ENCODE data around the gene TTN. TPM values are rescaled to one million over a fixed set of nuclear protein-coding genes. Genes with fewer than 3 reads are reported as not detected.

TTN gene
- total and polyA plus RNA-seq, 5 donors from 2014 or later = 2.0 to 153 (median 3.1) TPM

DNA sequence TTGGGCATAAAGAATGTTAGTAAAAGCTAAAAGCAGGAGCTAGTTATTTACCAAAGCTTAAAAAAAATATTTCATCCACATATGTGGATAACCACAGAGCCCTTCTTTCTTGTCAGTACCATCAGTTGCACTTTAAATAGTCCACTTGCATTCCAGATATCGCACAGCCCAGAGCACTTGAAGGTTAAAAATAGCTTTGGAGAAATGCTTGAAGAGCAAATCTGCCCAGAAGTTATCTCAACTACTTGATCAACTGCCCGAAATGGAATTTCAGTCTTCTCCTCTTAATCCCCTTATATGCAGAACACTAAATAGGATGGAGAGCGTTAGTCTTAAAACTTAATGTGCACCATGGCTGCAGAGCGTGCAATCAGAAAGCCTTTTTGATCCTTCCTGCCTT, 178.6 kb downstream of the TTN start:
- no peaks in the 10 kb centered on the region for H3K4me1 ChIP-seq (ENCODE audit: control insufficient read depth, insufficient read depth, low read length, poor library complexity, severe bottlenecking)
- H3K4me3 Mint-ChIP-seq = no peak overlapping the region
- no peak overlapping the region for H3K27ac Mint-ChIP-seq

DNA sequence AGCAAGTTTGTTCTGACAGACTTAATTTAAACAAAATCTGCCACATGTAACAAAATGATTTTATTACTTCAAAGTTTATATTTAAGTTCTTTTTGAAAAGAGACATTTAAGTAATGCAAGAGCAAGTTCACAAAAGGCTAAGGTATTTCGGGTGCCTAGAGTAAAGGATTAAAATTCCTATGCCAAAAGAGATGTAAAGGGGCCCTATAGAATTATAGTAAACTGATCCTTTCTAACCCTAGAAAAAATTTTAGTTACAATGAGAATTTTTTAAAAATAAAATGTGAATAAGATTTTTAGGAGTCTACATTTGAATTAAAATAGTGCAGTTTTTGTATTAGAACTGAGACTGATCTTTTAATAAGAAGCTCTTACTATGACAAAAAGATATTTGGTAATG, 179.8 kb downstream of the TTN start:
- Histone ChIP-seq H3K4me3 (ENCODE audit: low read depth, low read length) (no peak overlapping the region), H3K36me3 (ENCODE audit: control insufficient read depth, insufficient read depth, low read length) (peaks cover 76% of the 10 kb centered on the region), H3K27me3 (ENCODE audit: control insufficient read depth, insufficient read depth, low read length) (no peaks in the 10 kb centered on the region), H3K27ac (ENCODE audit: insufficient read depth, low read length, poor library complexity, severe bottlenecking) (no peak overlapping the region), H3K9me3 (ENCODE audit: control insufficient read depth in 2 of 2, low read length in 2 of 2) (no peaks in the 10 kb centered on the region), H3K4me1 (ENCODE audit: control insufficient read depth, insufficient read depth, low read length, poor library complexity, severe bottlenecking) (no peaks in the 10 kb centered on the region)
- peaks cover 62% of the 10 kb centered on the region for H3K36me3 Mint-ChIP-seq
- no peak for ATAC-seq (ENCODE audit: low read depth in 2 of 2)
- H3K9me3 Mint-ChIP-seq = no peaks in the 10 kb centered on the region
- no peaks in the 10 kb centered on the region for H3K4me1 Mint-ChIP-seq
- H3K27ac Mint-ChIP-seq = no peak overlapping the region
- no peaks in the 10 kb centered on the region for H3K27me3 Mint-ChIP-seq
- no peak overlapping the region for H3K4me3 Mint-ChIP-seq
- no peak for DNase-seq

More for the DNA sequence above, 178.6 kb downstream of the TTN start:
- ATAC-seq (ENCODE audit: low read depth in 2 of 2) (no peak), DNase-seq (no peak)
- H3K27ac ChIP-seq (ENCODE audit: insufficient read depth, low read length, poor library complexity, severe bottlenecking) = no peak overlapping the region
- Mint-ChIP-seq H3K9me3 (no peaks in the 10 kb centered on the region), H3K36me3 (peaks cover 62% of the 10 kb centered on the region), H3K4me1 (no peaks in the 10 kb centered on the region), H3K27me3 (no peaks in the 10 kb centered on the region)
- H3K9me3 ChIP-seq (ENCODE audit: control insufficient read depth in 2 of 2, low read length in 2 of 2) = no peaks in the 10 kb centered on the region
- H3K27me3 ChIP-seq (ENCODE audit: control insufficient read depth, insufficient read depth, low read length) = no peaks in the 10 kb centered on the region
- H3K4me3 ChIP-seq (ENCODE audit: low read depth, low read length) = no peak overlapping the region
- H3K36me3 ChIP-seq (ENCODE audit: control insufficient read depth, insufficient read depth, low read length) = peaks cover 79% of the 10 kb centered on the region

DNA sequence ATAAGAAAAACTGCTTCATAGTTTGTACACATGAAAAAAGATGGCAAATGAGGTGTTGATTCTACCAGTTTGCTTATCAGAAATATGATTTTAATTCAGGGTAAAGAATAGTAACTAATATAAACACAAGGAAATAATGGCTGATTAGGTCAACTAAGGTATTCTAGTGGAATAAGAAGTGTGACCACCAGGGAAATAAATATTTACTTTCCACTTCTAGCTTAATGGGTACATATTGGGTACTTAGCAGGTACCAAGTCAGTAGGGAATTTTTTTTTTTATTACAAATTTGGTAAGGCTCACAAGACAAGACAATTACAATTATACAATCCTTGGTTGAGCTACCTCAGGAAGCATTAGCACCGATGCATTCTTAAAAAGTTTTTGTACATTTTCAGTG, 191.3 kb downstream of the TTN start:
- H3K4me1 ChIP-seq (ENCODE audit: control insufficient read depth, insufficient read depth, low read length, poor library complexity, severe bottlenecking) = no peaks in the 10 kb centered on the region
- DNase-seq = no peak
- H3K36me3 ChIP-seq (ENCODE audit: control insufficient read depth, insufficient read depth, low read length) = peaks cover 99% of the 10 kb centered on the region
- no peaks in the 10 kb centered on the region for H3K4me1 Mint-ChIP-seq
- H3K36me3 Mint-ChIP-seq = peaks cover 79% of the 10 kb centered on the region
- no peak overlapping the region for H3K27ac ChIP-seq (ENCODE audit: insufficient read depth, low read length, poor library complexity, severe bottlenecking)
- H3K4me3 Mint-ChIP-seq = no peak overlapping the region
- no peak overlapping the region for H3K27ac Mint-ChIP-seq
- no peak for ATAC-seq (ENCODE audit: low read depth in 2 of 2)
- no peaks in the 10 kb centered on the region for H3K27me3 ChIP-seq (ENCODE audit: control insufficient read depth, insufficient read depth, low read length)
- H3K9me3 Mint-ChIP-seq = no peaks in the 10 kb centered on the region
- no peaks in the 10 kb centered on the region for H3K9me3 ChIP-seq (ENCODE audit: control insufficient read depth in 2 of 2, low read length in 2 of 2)
- H3K4me3 ChIP-seq (ENCODE audit: low read depth, low read length) = no peak overlapping the region
- H3K27me3 Mint-ChIP-seq = no peaks in the 10 kb centered on the region

DNA sequence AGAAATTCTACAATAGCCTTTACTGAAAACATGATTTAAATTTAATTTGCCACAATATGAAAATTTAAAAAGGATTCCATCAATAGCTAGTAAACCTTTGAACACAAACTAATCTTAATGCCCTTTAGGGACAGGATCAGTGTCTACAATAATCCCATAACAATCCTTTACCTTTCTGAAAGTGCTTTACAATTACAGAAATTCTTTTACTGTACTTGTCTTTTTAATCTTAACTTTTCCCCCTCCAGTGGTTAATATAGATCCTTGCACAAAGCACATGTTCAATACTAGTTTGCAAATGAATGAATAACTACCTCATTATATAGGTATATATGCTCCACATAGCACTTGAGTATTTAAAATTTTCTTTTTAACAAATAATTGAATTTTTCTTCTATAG, 204.3 kb downstream of the TTN start:
- Mint-ChIP-seq H3K27ac (no peak overlapping the region), H3K9me3 (no peaks in the 10 kb centered on the region), H3K4me3 (no peak overlapping the region), H3K4me1 (peaks cover 0 to 4% (median 0%) of the 10 kb centered on the region in 4 donors), H3K27me3 (no peaks in the 10 kb centered on the region), H3K36me3 (peaks cover 68% of the 10 kb centered on the region)
- ATAC-seq (ENCODE audit: low read depth in 2 of 2) (no peak), DNase-seq (no peak)
- H3K4me3 ChIP-seq (ENCODE audit: low read depth, low read length) = no peak overlapping the region
- no peaks in the 10 kb centered on the region for H3K27me3 ChIP-seq (ENCODE audit: control insufficient read depth, insufficient read depth, low read length)
- H3K4me1 ChIP-seq (ENCODE audit: control insufficient read depth, insufficient read depth, low read length, poor library complexity, severe bottlenecking) = no peaks in the 10 kb centered on the region
- peaks cover 87% of the 10 kb centered on the region for H3K36me3 ChIP-seq (ENCODE audit: control insufficient read depth, insufficient read depth, low read length)
- H3K27ac ChIP-seq (ENCODE audit: insufficient read depth, low read length, poor library complexity, severe bottlenecking) = no peak overlapping the region
- H3K9me3 ChIP-seq (ENCODE audit: control insufficient read depth in 2 of 2, low read length in 2 of 2) = no peaks in the 10 kb centered on the region

DNA sequence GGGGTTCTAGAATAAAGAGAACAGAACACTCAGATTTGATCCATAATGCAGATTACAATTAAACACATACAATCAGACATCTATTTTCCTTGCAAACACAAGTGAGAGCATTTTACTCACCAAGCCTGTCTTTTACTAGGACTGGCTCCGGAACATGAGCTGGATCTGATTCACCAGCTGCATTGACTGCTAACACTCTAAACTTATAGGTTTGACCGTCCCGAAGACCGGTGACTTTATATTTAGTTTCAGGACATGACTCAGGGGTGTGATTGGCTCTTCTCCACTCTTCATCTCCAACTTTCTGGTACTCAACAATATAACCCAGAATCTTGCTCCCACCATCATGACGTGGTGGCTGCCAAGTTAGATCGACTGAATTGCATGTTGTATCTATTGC, 214.6 kb downstream of the TTN start:
- Mint-ChIP-seq H3K27me3 (no peaks in the 10 kb centered on the region), H3K4me1 (no peaks in the 10 kb centered on the region), H3K36me3 (peaks cover 84% of the 10 kb centered on the region), H3K27ac (no peak overlapping the region), H3K9me3 (peaks cover 0 to 4% (median 0%) of the 10 kb centered on the region in 7 donors), H3K4me3 (no peak overlapping the region)
- H3K4me1 ChIP-seq (ENCODE audit: control insufficient read depth, insufficient read depth, low read length, poor library complexity, severe bottlenecking) = no peaks in the 10 kb centered on the region
- no peak overlapping the region for H3K4me3 ChIP-seq (ENCODE audit: low read depth, low read length)
- peaks cover 78% of the 10 kb centered on the region for H3K36me3 ChIP-seq (ENCODE audit: control insufficient read depth, insufficient read depth, low read length)
- H3K9me3 ChIP-seq (ENCODE audit: control insufficient read depth in 2 of 2, low read length in 2 of 2) = no peaks in the 10 kb centered on the region
- DNase-seq (no peak), ATAC-seq (ENCODE audit: low read depth in 2 of 2) (no peak)
- no peaks in the 10 kb centered on the region for H3K27me3 ChIP-seq (ENCODE audit: control insufficient read depth, insufficient read depth, low read length)
- H3K27ac ChIP-seq (ENCODE audit: insufficient read depth, low read length, poor library complexity, severe bottlenecking) = no peak overlapping the region

DNA sequence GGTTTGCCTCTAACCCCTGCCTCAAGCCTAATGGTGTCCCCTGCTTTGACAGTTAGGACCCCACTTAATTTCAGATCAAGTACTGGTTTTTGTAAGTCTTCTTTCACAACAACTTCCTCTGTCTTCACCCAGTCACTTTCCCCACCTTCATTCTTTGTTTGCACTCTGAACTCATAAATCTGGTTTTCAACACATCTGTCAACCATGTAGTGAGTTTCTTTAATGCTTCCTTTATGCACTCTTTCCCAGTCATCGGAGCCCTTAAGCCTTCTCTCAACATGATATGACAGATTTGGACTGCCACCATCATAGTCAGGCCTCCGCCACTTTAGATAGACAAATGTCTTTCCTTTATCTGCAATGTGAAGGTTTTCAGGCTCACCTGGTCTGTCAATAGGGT, 217.9 kb downstream of the TTN start:
- H3K27ac ChIP-seq (ENCODE audit: insufficient read depth, low read length, poor library complexity, severe bottlenecking) = no peak overlapping the region

DNA sequence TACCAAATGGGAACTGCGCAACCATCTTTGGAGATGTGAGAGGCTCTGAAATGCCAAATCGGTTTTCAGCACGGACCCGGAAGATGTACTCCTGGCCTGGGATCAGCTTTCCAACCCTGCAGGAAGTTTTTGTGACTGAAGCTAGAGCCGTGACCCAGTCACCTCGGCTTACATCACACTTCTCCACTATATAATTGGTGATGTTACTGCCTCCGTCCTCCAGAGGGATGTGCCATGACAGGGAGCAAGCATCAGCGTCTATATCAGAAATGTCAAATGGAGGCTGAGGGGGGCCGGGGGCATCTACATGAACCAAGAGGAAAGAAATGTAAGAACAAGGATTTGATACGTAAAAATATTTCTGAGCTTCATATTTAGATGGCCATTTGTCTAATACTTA, 222.6 kb downstream of the TTN start:
- Mint-ChIP-seq H3K9me3 (peaks cover 0 to 4% (median 0%) of the 10 kb centered on the region in 7 donors), H3K27ac (no peak overlapping the region), H3K4me1 (no peaks in the 10 kb centered on the region), H3K4me3 (no peak overlapping the region), H3K36me3 (peaks cover 92% of the 10 kb centered on the region), H3K27me3 (no peaks in the 10 kb centered on the region)
- Histone ChIP-seq H3K27me3 (ENCODE audit: control insufficient read depth, insufficient read depth, low read length) (no peaks in the 10 kb centered on the region), H3K9me3 (ENCODE audit: control insufficient read depth in 2 of 2, low read length in 2 of 2) (no peaks in the 10 kb centered on the region), H3K4me1 (ENCODE audit: control insufficient read depth, insufficient read depth, low read length, poor library complexity, severe bottlenecking) (no peaks in the 10 kb centered on the region), H3K27ac (ENCODE audit: insufficient read depth, low read length, poor library complexity, severe bottlenecking) (no peak overlapping the region), H3K36me3 (ENCODE audit: control insufficient read depth, insufficient read depth, low read length) (peaks cover 71% of the 10 kb centered on the region), H3K4me3 (ENCODE audit: low read depth, low read length) (no peak overlapping the region)
- ATAC-seq (ENCODE audit: low read depth in 2 of 2) (no peak), DNase-seq (no peak)

More for the DNA sequence above, 217.9 kb downstream of the TTN start:
- DNase-seq (no peak), ATAC-seq (ENCODE audit: low read depth in 2 of 2) (no peak)
- Mint-ChIP-seq H3K4me1 (no peaks in the 10 kb centered on the region), H3K4me3 (no peak overlapping the region), H3K27ac (peak overlapping the region in 1 of 3 donors; percentile 43), H3K27me3 (no peaks in the 10 kb centered on the region), H3K36me3 (peaks cover 97% of the 10 kb centered on the region), H3K9me3 (peaks cover 0 to 4% (median 0%) of the 10 kb centered on the region in 7 donors)
- Histone ChIP-seq H3K4me3 (ENCODE audit: low read depth, low read length) (no peak overlapping the region), H3K36me3 (ENCODE audit: control insufficient read depth, insufficient read depth, low read length) (peaks cover 77% of the 10 kb centered on the region), H3K4me1 (ENCODE audit: control insufficient read depth, insufficient read depth, low read length, poor library complexity, severe bottlenecking) (no peaks in the 10 kb centered on the region), H3K9me3 (ENCODE audit: control insufficient read depth in 2 of 2, low read length in 2 of 2) (no peaks in the 10 kb centered on the region), H3K27me3 (ENCODE audit: control insufficient read depth, insufficient read depth, low read length) (no peaks in the 10 kb centered on the region)

DNA sequence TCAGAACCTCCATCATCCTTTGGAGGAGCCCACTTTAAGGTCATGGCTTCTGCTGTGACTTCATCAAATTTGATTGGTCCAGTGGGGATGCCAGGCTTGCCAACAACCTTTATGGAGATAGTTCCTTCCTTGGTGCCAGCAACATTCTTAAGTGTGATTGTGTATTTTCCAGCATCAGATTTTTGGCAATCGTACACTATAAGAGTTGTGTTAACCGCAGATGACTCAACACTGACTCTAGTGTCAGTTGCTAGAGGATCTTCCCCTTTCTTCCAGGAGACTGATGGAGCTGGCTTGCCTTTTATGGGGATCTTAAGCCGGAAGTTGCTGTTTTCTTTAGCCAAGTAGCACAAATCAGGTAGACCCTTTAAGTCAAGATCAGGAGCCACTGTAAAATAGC, 228.2 kb downstream of the TTN start:
- H3K36me3 Mint-ChIP-seq = peaks cover 91% of the 10 kb centered on the region
- H3K9me3 Mint-ChIP-seq = peaks cover 0 to 5% (median 4%) of the 10 kb centered on the region in 7 donors
- H3K27ac Mint-ChIP-seq = no peak overlapping the region
- no peak for DNase-seq
- Histone ChIP-seq H3K9me3 (ENCODE audit: control insufficient read depth in 2 of 2, low read length in 2 of 2) (peaks cover 4 to 7% of the 10 kb centered on the region in 2 experiments), H3K36me3 (ENCODE audit: control insufficient read depth, insufficient read depth, low read length) (peaks cover 87% of the 10 kb centered on the region), H3K4me3 (ENCODE audit: low read depth, low read length) (no peak overlapping the region), H3K27me3 (ENCODE audit: control insufficient read depth, insufficient read depth, low read length) (no peaks in the 10 kb centered on the region), H3K27ac (ENCODE audit: insufficient read depth, low read length, poor library complexity, severe bottlenecking) (no peak overlapping the region), H3K4me1 (ENCODE audit: control insufficient read depth, insufficient read depth, low read length, poor library complexity, severe bottlenecking) (no peaks in the 10 kb centered on the region)
- H3K4me3 Mint-ChIP-seq = no peak overlapping the region
- no peaks in the 10 kb centered on the region for H3K4me1 Mint-ChIP-seq
- no peak for ATAC-seq (ENCODE audit: low read depth in 2 of 2)
- no peaks in the 10 kb centered on the region for H3K27me3 Mint-ChIP-seq

All from CD4-positive, CD25-positive, alpha-beta regulatory T cell (primary cell).